HG03095 (cell line): ENCODE results near the gene MBP.
"Not testable (repeated sequence)": the region's sequence is repeated elsewhere in the genome, so short reads cannot be mapped to it uniquely, and the experiment has no call there.

Experiments
- ATAC-seq: cut with Tn5 transposase; IDR thresholded peaks from one replicate; pipeline ENCODE4 v1.9.1; 2021; ENCODE audit warnings: moderate library complexity; ENCODE audit not compliant: unreplicated experiment

Gene MBP

GRCh38 chr18:77031662-77032061 is 100.9 kb downstream of the MBP start:
- no peak for ATAC-seq

GRCh38 chr18:77030201-77030600 is 102.4 kb downstream of the MBP start:
- no peak for ATAC-seq

GRCh38 chr18:77025831-77026363 is 106.7 kb downstream of the MBP start:
- ATAC-seq, result no peak

- no peak for ATAC-seq
Observed at GRCh38 chr18:77025123-77025522, 107.5 kb downstream of the MBP start.

- ATAC-seq, result no peak
Observed at GRCh38 chr18:77024476-77024875, 108.1 kb downstream of the MBP start.

GRCh38 chr18:77023102-77023782 is 109.3 kb downstream of the MBP start:
- no peak for ATAC-seq

- no peak for ATAC-seq
Observed at GRCh38 chr18:77022556-77022955, 110.0 kb downstream of the MBP start.

GRCh38 chr18:77022116-77022515 is 110.5 kb downstream of the MBP start:
- no peak for ATAC-seq

- not testable (repeated sequence) for ATAC-seq
Observed at GRCh38 chr18:77021478-77021877, 111.1 kb downstream of the MBP start.

- ATAC-seq, result no peak
Observed at GRCh38 chr18:77021075-77021474, 111.5 kb downstream of the MBP start.

- no peak for ATAC-seq
Observed at GRCh38 chr18:77020561-77020960, 112.0 kb downstream of the MBP start.

GRCh38 chr18:77019641-77020040 is 112.9 kb downstream of the MBP start:
- no peak for ATAC-seq

GRCh38 chr18:77018650-77019049 is 113.9 kb downstream of the MBP start:
- not testable (repeated sequence) for ATAC-seq

- no peak for ATAC-seq
Observed at GRCh38 chr18:77017355-77017754, 115.2 kb downstream of the MBP start.

- ATAC-seq, result no peak
Observed at GRCh38 chr18:77016936-77017335, 115.6 kb downstream of the MBP start.

GRCh38 chr18:77015771-77016710 is 116.5 kb downstream of the MBP start:
- ATAC-seq, result no peak

- no peak for ATAC-seq
Observed at GRCh38 chr18:77015169-77015568, 117.4 kb downstream of the MBP start.

GRCh38 chr18:77014538-77014937 is 118.0 kb downstream of the MBP start:
- ATAC-seq, result no peak

- ATAC-seq, result no peak
Observed at GRCh38 chr18:77013811-77014521, 118.6 kb downstream of the MBP start.

- ATAC-seq, result no peak
Observed at GRCh38 chr18:77012806-77013541, 119.6 kb downstream of the MBP start.

GRCh38 chr18:77012120-77012519 is 120.5 kb downstream of the MBP start:
- no peak for ATAC-seq
